HEK293T (cell line): ENCODE results near the gene STRN3.
"Not testable (repeated sequence)": the region's sequence is repeated elsewhere in the genome, so short reads cannot be mapped to it uniquely, and the experiment has no call there.

Experiments
- CTCF ChIA-PET: fragments of 350-600 bp; formaldehyde crosslinking; extraction: SDS; loops from one replicate; lab custom pipeline; 2021; ENCODE audit warnings: antibody characterized with exemption, inconsistent platforms; lab: Yijun Ruan, JAX
- POLR2A ChIA-PET: fragments of 350-600 bp; formaldehyde crosslinking; extraction: SDS; loops from one replicate; lab custom pipeline; 2020; ENCODE audit warnings: antibody characterized with exemption, inconsistent platforms; lab: Yijun Ruan, JAX
- DNase-seq: peaks from one replicate; pipeline ENCODE4 v3.0.0; 2012; ENCODE audit warnings: mixed read lengths; ENCODE audit errors: extremely low spot score
- ARNT ChIP-seq: fragments of 450-650 bp; IDR thresholded peaks from 2 replicates; pipeline ENCODE4 v1.6.1; 2017; ENCODE audit warnings: mild to moderate bottlenecking
- BHLHE40 ChIP-seq: fragments of 450-650 bp; IDR thresholded peaks from 2 replicates; pipeline ENCODE4 v1.6.1; 2016; ENCODE audit warnings: mild to moderate bottlenecking, moderate library complexity, borderline replicate concordance
- CTBP1 ChIP-seq: fragments of 450-650 bp; IDR thresholded peaks from 2 replicates; pipeline ENCODE4 v1.6.1; 2016; ENCODE audit warnings: borderline replicate concordance
- ELF4 ChIP-seq: fragments of 450-650 bp; IDR thresholded peaks from 2 replicates; pipeline ENCODE4 v1.6.1; 2017; ENCODE audit warnings: antibody characterized with exemption
- FOXA1 ChIP-seq: fragments of 450-650 bp; IDR thresholded peaks from 2 replicates; pipeline ENCODE4 v1.6.1; 2016; ENCODE audit warnings: mild to moderate bottlenecking
- FOXK2 ChIP-seq: fragments of 450-650 bp; IDR thresholded peaks from 2 replicates; pipeline ENCODE4 v1.6.1; 2016; ENCODE audit warnings: mild to moderate bottlenecking
- FOXM1 ChIP-seq: fragments of 450-650 bp; IDR thresholded peaks from 2 replicates; pipeline ENCODE4 v1.6.1; 2017; ENCODE audit warnings: mild to moderate bottlenecking, borderline replicate concordance
- HDGF ChIP-seq: fragments of 450-650 bp; IDR thresholded peaks from 2 replicates; pipeline ENCODE4 v1.6.1; 2017; ENCODE audit warnings: antibody characterized with exemption, borderline replicate concordance
- L3MBTL2 ChIP-seq: fragments of 450-650 bp; conservative IDR thresholded peaks from 2 replicates; pipeline ENCODE4 v1.6.1; 2016; ENCODE audit warnings: mild to moderate bottlenecking
- LEF1 ChIP-seq: fragments of 450-650 bp; IDR thresholded peaks from 2 replicates; pipeline ENCODE4 v1.6.1; 2017; ENCODE audit warnings: mild to moderate bottlenecking, borderline replicate concordance
- NFRKB ChIP-seq: fragments of 450-650 bp; IDR thresholded peaks from 2 replicates; pipeline ENCODE4 v1.6.1; 2016; ENCODE audit warnings: mild to moderate bottlenecking, moderate library complexity
- SP1 ChIP-seq: fragments of 450-650 bp; IDR thresholded peaks from 2 replicates; pipeline ENCODE4 v1.6.1; 2017
- SUZ12 ChIP-seq: fragments of 450-650 bp; IDR thresholded peaks from 2 replicates; pipeline ENCODE4 v1.6.1; 2016; ENCODE audit warnings: mild to moderate bottlenecking
- TARDBP ChIP-seq: fragments of 450-650 bp; IDR thresholded peaks from 2 replicates; pipeline ENCODE4 v1.6.1; 2016
- ZNF384 ChIP-seq: fragments of 450-650 bp; IDR thresholded peaks from 2 replicates; pipeline ENCODE4 v1.6.1; 2016
- TF ChIP-seq, protein P1 (sequence below): fragments of 450-650 bp; IDR thresholded peaks from 2 replicates; pipeline ENCODE4 v1.6.1; 2016

The STRN3 gene

GRCh38 chr14:30903285-30904124 lies 122.7 kb downstream of the STRN3 start:
- DNase-seq, result no peak
- ChIA-PET POLR2A (interaction anchor here (1.1 kb wide), 1 partner anchor 29 kb away, joined by 3 read pairs; the partner anchor contains the start of gene COCH), CTCF (interaction anchor here (0.5 to 0.7 kb wide), 3 partner anchors 22 to 227 kb away, joined by 3 to 7 read pairs (median 4); no protein-coding TSS in a partner anchor)

GRCh38 chr14:30897121-30897520 lies 129.1 kb downstream of the STRN3 start:
- CTCF ChIA-PET, result not testable (repeated sequence)

More at GRCh38 chr14:30903285-30904124, 122.7 kb downstream of the STRN3 start:
- no peak for TF ChIP-seq NFRKB
- no peak for TF ChIP-seq BHLHE40
- no peak for TF ChIP-seq ARNT

GRCh38 chr14:30896435-30896834 lies 129.7 kb downstream of the STRN3 start:
- POLR2A ChIA-PET, result no interaction called here

More at GRCh38 chr14:30897121-30897520, 129.1 kb downstream of the STRN3 start:
- POLR2A ChIA-PET, DNase-seq: not testable (repeated sequence)

DNA sequence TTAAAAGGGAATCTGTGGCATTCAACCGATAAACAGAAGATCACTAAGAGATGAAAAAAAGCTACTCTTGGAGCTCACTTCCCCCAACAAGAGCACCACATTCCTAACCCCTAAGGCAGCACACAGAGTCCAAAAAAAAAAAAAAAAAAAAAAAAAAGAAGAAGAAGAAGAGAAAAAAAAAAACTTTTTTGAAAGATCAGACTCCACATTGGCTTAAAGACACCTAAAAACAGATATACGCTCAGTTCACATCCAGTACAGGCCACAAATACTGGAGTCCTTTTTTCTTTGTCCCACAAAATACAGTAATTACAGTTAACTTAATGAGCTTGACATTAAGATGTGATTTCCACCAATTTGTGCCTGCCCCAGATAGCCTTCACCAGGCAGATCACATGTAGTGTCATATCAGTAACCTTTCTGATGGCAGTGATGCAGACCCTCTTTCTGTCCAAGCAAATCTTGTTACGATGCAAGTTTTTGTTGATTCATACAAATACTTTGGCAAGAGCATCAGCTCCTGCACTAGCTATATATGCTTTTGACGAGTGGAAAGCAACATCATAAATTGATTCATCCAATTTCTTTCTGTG lies 131.2 kb downstream of the STRN3 start:
- TF ChIP-seq TARDBP (no peak), LEF1 (no peak)
- POLR2A ChIA-PET, result no interaction called here
- CTCF ChIA-PET, result interaction anchor here (0.6 kb wide), 1 partner anchor 239 kb away, joined by 5 read pairs; no protein-coding TSS in a partner anchor
- no peak for DNase-seq

More at GRCh38 chr14:30896435-30896834, 129.7 kb downstream of the STRN3 start:
- no peak for DNase-seq
- CTCF ChIA-PET, result no interaction called here
- TF ChIP-seq LEF1 (no peak), FOXM1 (no peak), TARDBP (no peak), SUZ12 (no peak), ZNF384 (no peak), BHLHE40 (no peak), ELF4 (no peak), L3MBTL2 (no peak), SP1 (no peak), FOXA1 (no peak), FOXK2 (no peak), HDGF (no peak), ARNT (no peak), NFRKB (no peak), CTBP1 (no peak)
- TF ChIP-seq, protein P1, sequence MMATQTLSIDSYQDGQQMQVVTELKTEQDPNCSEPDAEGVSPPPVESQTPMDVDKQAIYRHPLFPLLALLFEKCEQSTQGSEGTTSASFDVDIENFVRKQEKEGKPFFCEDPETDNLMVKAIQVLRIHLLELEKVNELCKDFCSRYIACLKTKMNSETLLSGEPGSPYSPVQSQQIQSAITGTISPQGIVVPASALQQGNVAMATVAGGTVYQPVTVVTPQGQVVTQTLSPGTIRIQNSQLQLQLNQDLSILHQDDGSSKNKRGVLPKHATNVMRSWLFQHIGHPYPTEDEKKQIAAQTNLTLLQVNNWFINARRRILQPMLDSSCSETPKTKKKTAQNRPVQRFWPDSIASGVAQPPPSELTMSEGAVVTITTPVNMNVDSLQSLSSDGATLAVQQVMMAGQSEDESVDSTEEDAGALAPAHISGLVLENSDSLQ, result no peak

DNA sequence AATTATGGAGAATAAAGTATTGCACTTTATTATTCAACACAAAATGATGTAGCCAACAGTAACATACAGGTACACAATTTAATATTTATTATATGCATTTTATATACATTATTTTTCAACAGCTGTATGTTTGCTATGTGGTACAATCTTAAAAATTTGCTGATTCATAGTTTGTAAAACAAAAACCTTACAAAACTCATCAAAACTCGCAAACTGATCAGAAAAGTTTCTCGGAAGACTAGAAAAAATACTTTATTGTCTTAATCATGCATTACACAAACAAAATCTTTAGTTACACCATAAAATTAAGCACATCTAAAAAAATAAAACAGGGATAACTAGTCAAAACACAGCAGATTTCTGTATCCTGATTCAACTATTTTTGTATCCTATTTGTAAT lies 132.4 kb downstream of the STRN3 start:
- CTCF ChIA-PET, result no interaction called here
- POLR2A ChIA-PET, result no interaction called here
- DNase-seq, result no peak
- no peak for TF ChIP-seq L3MBTL2
- TF ChIP-seq CTBP1, result no peak

DNA sequence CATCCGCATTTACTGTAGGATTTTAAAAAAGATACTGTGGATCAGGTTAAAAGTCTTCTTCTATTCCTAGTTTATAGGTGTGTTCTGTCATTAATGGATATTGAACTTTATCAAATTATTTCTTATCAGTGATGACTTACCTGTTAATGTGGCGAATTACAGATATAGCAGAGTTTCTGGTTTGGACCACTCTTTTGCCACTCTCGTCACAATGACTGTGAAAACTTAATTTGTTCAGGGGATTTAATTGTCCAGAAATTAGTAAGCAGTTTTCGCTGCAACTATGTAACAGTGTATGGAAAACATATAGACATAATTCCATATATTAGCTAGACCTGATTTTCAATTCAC lies 137.0 kb downstream of the STRN3 start:
- no peak for TF ChIP-seq FOXM1
- TF ChIP-seq HDGF, result no peak
- no peak for TF ChIP-seq FOXK2
- TF ChIP-seq SP1, result no peak
- no peak for TF ChIP-seq ELF4
- TF ChIP-seq SUZ12, result no peak
- no peak for TF ChIP-seq NFRKB
- TF ChIP-seq LEF1, result no peak
- no peak for TF ChIP-seq FOXA1
- no peak for TF ChIP-seq ARNT
- TF ChIP-seq, protein P1, result no peak
- no peak for TF ChIP-seq L3MBTL2
- no peak for TF ChIP-seq TARDBP
- TF ChIP-seq BHLHE40, result no peak
- TF ChIP-seq CTBP1, result no peak
- TF ChIP-seq ZNF384, result no peak
- DNase-seq, result no peak
- CTCF ChIA-PET, result no interaction called here
- POLR2A ChIA-PET, result no interaction called here
